SKM-1 treated with dmso at 0.1 percent for 144 hours (cell line): ENCODE measurements around the gene UBA7.
A peak's percentile ranks its signal among the peaks of the same experiment; 100 is the strongest.

Experiments used
- DNase-seq: peaks from one replicate; lab custom pipeline; 2025; ENCODE audit not compliant: unreplicated experiment; lab: John Stamatoyannopoulos, UW

Gene UBA7

DNA sequence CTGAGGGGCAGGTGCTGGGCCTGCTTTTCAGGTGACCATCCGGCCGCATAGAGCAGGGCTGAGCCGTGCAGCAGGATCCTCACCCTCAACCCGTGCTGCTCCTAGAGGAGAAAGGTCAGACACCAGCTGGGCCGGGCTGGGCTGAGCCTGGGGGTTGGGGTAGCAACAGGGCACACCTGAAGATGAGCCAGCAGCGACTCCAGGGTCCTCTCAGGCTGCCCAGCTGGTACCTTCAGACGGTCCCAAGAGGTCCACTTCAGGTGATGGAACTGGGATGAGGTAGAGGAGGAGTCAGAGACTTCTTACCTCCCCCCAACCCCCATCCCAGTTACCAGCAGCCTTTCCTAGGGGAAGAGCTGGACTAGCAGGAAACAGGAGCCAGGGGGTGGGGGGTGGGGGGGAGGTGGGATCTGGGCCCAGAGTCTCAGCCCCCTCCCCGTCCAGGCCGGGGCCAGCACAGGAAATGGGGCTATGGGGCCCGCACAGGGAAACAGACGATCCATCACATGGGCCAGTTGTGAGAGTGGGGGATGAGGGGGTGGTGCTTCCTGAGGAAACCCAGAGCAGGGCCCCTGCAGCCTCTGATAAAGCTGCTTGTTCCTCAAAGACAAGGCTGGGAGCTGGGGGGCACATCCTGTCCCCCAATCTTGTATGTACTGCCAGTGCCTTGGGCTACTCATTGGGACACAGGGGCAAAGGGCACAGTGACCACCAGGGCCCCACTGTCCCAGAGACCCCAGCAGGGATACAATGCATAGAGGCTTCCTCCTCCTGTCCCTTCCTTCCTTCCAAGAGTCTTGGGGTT, 7.7 kb downstream of the UBA7 start:
- DNase-seq = peak; percentile 62

DNA sequence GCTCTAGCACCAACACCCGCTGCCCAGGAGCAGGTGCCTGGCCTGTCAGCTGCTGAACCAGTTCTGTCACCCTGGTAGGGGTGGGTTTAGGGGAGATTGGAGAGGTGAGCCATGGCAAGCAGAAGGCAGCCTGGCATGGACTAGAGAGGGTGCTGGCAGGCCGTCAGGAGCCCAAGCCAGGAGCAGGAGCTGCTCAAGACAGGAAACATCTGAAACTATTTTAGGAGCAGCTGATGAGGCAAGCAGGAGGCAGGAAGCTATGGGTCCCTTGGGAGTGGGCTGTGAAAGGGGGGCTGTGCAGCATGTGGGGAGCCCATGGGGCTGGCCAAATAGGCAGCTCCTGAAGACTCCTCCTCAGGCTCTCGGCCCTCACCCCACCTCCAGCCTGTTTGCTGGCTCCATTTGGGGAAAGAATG, 8.4 kb downstream of the UBA7 start:
- peak; percentile 77 for DNase-seq

DNA sequence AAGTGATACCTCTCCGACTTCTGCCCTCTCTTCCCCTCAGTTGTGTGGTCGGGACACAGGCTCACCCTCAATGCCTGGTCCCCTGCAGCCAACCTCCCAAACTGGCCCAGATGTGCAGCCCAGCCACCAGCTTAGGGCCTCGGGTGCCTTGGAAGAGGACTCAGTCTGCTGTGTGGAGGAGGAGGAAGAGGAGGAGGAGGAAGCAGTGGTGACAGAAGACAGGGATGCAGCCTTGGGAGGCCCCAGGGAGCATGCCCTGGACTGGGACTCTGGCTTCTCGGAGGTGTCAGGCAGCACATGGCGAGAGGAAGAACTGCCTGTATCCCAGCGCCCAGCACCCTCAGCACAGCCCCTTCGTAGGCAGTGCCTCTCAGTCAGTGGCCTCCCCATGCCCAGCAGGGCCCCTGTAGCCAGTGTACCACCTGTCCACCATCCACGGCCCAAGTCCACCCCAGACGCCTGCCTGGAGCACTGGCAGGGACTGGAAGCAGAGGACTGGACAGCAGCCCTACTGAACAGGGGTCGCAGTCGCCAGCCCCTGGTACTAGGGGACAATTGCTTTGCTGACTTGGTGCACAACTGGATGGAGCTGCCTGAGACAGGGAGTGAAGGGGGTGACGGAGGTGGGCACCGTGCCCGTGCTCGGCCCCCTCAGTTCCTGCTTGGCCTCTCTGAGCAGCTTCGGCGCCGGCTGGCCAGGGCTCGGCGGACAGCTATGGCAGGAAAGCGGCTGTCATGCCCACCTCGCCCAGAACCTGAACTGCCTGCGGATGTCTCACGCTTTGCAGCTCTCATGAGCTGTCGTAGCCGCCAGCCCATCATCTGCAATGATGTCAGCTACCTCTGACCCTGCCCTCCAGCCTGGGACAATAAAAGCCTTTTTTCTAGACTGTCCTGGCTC, 9.4 kb downstream of the UBA7 start:
- DNase-seq = no peak

DNA sequence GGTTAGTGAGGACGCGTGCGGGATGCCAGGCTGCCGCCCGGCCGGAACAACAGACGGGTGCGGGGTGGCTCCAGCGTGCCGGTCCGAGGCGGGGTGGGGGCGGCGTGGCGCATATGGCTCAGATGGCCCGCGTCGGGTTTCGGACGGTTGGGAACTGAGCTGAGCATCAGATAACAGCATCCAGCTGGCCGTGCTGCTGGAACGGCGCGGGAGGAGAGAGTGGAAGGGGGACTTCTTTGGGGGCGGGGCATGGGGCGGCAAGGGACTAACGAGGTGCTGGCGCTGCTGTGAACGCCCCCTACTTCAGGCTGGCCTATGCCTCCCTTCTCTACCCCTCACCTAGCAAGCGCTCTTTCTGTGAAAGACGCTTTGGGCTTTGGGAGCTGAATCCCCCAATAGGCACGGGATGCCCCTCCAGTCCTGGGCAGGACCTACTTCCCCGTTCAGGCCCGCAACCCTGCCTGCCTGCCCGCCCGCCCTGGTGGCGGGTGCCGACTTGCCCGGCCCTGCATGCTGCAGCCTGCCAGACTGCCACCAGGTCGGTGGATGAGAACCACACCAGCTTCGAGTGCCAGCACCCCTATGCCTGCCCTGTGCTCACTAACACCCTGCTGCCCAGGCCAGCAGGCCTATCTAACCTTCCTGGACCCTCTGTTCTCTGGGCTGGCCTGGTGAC, 10.2 kb downstream of the UBA7 start:
- DNase-seq = no peak

DNA sequence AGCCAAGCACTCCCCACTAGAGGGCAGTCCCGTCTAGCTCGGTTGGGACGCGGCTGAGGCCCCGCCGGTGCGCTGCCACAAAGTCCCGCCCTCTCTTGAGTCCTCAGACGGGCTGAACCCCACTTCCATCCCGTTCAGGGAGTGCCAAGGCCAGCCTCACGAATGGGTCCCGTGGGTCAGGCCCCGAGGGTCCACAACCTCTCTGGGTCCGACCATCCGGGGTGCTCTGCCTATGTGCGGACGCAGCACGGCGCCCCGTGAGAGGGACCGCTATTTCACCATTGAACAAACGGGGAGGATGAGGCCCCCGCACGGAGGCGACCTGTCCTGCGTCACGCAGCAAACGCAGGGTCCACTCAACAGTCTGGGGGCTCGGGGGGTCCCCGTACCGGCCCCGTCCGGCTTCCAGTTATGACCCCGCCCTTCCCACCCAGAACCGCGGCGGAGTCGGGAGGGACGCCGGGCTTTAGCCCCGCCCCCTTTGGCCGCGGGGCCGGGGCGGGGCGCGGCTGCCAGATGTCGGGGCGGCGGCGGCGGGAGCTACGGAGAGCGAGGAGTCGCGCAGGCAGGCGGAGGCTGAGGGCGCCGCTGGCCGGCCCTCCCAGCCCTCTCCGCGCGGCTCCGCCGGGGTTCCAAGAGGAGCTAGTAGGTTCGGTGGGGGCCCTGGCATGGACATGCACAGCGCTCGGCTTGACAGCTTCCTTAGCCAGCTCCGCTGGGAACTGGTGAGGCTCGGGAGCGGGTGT, 10.9 kb downstream of the UBA7 start, which contains the start of gene INKA1:
INKA1 (plus strand) TSS at position 543 of the 746 bp plus-strand sequence; CDS start at position 675, 132 bp downstream.
- peak; percentile 79 for DNase-seq

DNA sequence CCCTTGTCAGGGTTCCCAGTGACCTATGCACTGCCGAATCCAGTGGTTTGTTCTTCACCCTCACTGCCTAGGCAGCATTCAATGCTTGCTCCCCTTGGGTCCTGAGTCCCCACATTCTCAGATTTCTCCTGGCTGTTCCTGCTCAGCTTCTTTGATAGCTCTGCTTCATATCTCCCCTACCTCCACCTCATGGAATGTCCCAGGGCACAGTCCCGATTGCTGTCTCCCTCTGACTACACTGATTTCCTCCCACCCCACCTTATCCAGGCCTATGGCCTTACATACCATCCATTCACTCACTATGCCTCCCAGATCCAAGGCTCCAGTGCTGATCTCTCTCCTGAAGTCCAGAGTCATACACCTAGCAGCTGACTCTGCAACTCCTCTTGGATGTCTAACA, 12.6 kb downstream of the UBA7 start:
- no peak for DNase-seq

DNA sequence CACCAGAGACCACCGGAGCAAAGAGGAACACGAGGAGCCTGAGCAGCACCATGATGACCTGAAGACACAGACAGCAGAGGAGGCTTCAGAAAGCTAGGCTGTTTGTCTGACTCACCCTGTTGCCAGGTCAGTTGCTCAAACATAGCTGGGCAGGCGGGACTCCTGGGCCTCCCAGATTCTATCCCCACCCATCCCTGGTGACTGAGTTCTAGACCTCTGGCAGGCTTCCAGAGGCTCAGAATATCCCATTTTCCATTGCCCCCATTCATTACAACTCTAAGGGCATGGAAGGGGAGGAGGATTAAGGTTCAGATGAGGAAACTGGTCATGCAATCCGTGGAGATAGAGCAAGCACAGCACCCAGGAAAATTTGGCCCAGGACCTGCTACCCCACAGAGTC, 14.0 kb downstream of the UBA7 start, which contains the start of gene CDHR4:
CDHR4 (minus strand) TSS at position 113 of the 400 bp plus-strand sequence; CDS start at position 52, 61 bp downstream.
- DNase-seq = no peak

DNA sequence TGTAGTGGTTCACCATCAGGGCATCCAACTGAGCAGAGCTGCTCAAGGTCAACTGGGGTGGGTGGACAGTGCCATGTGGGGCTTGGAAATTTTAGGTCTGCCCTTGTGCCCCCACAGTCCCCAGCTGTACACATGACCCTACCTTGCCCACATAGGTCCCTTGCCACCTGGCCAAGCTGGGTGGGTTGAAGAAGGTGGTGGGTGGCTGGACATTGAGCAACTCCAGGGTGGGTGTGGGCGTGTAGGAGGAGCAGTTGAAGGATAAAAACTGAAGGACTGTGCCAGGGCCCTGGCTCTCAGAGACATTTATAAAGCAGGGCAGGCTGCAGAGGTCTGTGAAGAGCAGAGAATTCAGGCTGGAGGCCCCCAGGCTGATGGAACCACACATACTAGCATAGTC, 14.6 kb downstream of the UBA7 start:
- no peak for DNase-seq

DNA sequence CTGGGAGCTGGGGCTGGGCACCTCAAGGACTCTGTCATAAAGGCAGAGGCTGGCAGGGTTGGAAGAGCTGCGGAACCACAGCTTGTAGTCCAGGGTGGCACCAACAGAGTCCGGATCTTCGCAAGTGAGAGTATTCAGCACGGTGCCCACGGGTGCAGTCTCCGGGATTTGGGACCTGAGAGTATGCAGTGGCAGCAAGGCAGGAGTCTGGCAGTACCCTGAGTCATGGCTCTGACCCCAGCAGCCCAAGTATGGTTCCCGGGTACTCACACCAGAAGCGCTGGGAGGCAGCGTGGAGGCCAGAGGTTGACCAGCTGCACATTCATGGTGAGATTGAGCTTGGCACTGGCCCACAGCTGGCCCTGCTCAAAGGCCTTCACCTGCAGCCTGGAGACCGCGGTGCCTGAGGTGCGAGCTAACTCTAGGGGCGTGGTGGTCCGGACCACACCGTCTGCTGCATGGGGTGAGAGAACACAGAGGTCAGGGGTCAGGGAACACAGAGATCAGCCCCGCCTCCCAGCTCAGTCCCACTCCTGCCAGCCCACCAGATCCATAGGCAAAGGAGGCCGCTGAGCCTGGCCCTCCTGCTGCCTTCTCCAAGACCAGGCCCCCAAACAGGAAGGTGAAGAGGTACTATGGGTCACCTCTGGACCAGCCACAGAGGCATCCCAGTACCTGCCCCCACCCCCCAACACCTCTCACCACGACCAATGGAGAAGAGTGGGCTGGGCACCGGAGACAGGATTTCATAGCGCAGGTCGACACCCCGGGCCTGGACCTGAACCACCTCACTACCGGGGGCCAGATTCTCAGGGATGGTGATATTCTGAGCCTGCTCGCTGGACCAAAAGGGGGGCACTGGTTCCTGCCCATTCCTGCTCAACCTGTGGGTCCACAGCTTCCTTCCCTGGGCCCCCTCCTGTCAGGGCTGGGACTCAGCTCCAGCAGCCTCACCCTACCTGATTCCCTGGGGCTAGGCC, 18.5 kb downstream of the UBA7 start:
- DNase-seq = no peak

DNA sequence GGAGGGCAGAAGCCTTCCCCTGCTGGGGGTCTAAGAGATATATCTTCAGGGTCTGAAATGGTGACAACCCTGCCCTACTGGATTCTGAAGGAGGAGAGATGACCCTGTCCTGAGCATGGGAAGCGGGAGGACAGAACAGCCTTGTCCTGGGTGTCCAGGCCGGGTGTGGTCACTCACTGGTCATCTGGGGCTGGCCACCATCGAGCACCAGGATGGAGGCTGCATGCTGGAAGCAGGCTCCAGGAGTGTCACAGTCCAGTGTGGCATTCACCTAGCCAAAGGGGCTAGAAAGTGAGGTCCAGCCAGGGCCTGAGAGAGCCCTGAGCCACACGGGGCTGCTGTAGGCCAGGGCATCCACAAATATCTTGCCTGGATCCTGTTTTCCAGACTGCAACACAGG, 19.3 kb downstream of the UBA7 start:
- no peak for DNase-seq

DNA sequence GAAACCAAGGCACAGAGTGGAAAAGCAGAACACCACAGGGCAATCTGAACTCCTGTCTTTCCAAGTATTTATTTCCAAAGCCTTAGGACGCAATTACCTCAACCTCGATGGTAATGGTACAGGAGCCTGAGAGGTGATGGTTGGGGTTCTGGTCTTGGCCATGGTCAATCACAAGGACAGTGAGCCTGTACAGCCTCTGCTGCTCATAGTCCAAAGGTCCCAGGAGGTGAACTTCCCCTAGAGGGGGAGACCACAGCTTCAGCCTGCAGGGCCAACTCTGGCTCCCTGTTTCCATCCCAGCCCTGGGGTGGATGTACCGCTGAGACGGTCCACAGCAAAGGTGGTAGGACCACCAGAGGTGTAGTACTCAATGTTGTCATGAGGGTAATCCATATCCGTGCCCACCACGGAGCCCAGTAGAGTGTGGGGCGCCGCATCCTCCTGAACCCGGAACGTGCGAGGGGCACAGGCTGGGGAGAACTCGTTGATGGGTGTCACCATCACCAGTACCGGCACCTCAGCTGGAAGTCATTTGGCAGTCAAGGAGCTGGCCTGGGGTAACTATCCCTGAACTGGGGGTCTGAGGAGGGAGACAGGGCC, 20.2 kb downstream of the UBA7 start:
- no peak for DNase-seq

DNA sequence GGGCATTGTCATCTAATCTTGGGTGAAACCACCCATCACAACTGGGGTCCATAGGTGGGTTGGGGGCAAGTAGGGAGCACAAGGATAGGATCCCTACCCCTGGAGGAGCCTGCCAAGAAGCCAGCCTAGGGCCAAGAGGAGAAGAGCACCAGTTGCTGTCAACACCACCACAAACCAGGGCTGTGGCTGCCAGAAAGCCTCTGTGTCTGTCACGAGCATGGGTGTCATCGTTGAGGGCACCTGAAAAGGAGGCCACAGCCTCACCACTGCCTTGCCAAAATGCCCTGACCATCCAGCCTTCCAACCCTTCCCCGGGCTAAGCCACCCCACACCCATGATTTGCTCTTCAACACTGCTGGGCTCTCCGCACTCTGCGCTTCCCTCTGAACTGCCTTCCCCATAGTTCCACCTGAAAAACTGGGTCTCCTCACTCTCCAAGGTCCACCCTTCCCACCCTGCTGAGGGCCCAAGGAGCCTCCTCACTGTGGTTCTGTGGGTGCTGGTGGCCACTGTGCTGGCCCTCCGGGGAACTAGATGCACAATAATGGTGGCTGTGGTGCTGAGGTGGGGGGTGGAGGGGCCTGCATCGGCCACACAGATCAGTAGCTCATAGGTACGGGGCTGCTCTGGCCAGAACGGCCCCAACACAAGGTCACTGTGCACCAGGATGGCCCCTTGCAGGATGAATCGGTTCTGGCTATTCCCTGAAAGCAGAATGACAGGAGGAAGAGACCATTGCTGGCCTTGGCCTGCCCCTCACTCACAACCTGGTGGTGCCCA, 21.2 kb downstream of the UBA7 start:
- no peak for DNase-seq

DNA sequence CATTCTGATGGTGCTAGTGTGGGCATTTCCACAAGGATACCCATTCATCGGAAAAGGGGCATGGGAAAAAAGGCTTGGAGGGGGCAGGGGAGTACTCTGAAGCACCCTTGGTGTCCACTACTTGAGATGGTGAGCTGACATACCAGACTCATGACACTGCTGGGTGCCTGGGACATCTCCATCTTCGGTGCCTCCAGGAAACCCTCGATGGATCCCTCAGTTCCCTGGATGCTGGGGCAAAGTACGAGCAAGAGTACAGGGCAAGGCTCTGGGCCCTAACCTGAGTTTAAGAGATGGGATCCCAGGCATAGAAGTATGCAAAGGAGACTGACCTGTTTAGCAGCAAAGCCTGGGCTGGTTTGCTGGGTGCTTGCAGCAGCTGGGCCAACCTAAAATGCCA, 22.2 kb downstream of the UBA7 start:
- no peak for DNase-seq

DNA sequence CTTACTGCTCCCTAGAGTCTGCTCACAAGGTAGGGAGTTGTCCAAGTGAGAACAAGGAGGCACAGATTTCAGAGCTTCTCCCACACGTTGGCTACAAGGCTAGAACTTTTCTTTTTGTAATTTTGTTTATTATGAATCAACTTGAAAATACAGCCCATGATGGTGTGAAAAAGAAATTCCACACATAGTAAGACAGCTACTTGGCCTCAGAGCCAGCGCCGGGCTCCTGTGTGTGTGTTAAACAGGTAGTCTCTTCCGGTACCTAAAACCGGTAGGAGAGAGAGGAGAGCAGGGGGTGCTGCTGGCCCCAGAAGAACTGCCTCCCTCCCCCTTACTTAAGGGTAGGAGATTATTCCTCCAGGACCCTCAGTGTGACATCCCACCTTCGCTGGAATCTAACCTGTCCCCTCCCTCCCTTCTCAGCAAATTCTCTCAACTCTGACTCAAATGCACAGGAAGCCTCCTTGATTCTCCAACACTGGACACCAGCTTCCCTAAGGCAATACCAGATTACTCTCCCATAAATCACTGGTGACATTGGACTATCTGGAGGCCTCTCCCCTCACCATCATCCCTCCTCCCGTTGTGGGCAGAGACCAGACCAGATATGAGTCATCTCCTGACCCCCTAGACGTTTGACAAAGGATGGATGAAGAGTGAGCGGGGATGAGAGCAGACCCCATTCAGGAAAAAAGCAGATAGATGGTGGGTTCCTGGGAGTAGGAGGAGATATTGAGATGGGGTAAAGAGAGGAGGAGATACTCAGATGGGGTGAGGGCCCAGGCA, 22.9 kb downstream of the UBA7 start:
- DNase-seq = no peak

DNA sequence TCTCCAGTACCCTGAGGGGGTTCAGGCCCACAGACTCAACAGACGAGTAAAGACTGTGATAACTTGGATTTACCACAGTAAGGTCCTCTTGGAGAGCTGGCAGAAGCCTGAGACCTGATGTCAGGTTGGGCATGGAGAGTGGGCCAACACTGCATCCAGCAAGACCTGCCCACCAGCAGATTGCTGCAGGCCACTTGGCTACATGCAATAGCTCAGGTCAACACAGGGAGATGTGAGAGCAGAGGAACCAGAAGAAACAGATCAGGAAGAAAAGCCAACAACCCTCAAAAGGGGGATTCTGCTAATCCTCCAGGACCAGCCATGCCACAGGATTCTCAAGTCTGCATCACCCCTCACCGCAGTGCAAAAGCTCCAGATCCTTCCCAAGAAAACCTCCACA, 25.7 kb downstream of the UBA7 start:
- no peak for DNase-seq

DNA sequence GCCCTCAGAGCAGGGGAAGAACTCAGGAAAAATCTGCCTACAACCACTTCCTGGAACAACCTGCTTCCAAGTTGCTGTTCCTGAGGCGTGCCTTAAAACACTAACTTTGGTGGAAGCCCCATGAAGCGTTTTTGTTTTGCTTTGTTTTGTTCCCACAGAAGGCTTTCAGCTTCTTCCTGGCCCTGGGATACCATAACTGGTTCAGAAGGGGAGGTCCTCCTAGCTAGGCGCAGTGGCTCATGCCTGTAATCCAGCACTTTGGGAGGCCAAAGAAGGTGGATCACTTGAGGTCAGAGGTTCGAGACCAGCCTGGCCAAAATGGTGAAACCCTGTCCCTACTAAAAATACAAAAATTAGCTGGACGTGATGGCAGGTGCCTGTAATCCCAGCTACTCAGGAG, 26.2 kb downstream of the UBA7 start:
- DNase-seq = no peak

DNA sequence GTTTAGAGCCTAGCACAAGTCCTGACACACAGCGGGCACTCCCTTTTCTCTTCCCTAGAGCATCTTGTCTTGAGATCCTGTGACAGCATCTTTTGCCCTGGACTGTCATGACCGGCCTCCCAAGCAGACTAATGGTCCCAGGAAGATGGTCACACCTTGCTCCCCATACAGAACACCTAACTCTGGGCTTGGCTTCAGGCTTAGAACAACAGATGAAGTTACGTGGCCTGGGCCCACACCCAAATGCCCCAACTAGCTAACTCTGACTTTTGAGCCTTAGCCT, 26.6 kb downstream of the UBA7 start:
- DNase-seq = no peak
